GM18858 (cell line): ENCODE results near the gene SLC17A7.

ENCODE experiments used
- ATAC-seq: cut with Tn5 transposase; IDR thresholded peaks from one replicate; pipeline ENCODE4 v1.9.1; 2021; ENCODE audit not compliant: unreplicated experiment

The SLC17A7 gene

DNA sequence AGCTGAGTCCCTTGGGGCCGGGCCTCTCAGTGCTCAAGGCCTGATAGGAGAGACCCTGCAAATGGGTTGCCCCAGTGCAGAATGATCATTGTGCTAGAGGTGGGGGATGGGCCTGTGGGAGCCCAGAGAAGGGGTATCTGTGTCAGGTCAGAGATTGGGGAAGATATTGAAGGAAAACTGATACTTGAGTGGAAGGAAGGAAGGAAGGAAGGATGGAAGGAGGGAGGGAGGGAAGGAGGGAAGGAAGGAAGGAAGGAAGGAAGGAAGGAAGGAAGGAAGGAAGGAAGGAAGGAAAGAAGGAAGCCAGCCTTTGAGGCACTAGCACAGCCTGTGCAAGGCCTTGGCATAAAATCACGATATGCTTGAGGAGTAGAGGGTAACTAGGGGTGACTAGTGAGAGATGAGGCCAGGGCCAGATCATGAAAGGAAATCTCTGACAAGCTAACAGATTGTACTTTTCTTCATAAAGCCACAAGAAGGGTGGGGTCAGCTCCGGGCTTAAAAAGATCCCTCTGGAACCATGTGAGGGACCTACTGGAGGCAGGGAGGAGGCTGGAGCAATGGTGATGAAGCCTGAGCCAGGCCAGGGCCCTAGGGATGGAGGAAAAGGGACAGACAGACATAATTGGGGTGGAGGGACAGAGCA is 29.5 kb downstream of the SLC17A7 start:
- ATAC-seq: no peak

DNA sequence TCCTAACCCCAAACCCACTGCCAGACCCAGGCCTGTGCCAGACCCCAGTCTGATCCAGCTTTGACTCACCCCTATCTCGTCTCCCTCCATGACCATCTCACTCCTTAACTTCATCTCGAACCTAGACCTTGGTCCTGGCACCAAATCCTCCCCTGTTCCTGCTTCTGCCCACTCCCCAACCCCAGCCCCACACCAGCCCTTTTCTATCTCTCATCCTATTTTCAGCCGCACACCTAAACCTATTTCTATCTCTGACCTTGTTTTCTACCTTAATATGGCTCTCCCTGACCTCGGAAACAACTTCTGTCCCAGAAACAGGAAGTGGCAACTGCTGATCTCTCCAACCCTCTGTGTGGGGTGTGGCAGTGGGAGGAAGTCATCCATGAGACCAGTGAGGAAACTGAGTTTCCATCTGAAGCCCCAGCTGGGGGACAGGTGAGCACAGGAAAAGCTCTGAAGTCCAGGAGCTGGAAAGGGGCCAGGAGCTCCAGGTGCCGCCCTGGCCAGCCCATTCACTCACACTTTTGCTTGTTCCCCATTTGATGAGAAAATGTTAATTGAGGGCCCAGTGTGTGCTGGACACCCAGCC is 31.8 kb downstream of the SLC17A7 start:
- no peak for ATAC-seq

- no peak for ATAC-seq
Measured at GRCh38 chr19:49408816-49409440, 32.4 kb downstream of the SLC17A7 start.

- no peak for ATAC-seq
Measured at GRCh38 chr19:49407482-49408015, 33.8 kb downstream of the SLC17A7 start.

- no peak for ATAC-seq
Measured at GRCh38 chr19:49407079-49407478, 34.2 kb downstream of the SLC17A7 start.

DNA sequence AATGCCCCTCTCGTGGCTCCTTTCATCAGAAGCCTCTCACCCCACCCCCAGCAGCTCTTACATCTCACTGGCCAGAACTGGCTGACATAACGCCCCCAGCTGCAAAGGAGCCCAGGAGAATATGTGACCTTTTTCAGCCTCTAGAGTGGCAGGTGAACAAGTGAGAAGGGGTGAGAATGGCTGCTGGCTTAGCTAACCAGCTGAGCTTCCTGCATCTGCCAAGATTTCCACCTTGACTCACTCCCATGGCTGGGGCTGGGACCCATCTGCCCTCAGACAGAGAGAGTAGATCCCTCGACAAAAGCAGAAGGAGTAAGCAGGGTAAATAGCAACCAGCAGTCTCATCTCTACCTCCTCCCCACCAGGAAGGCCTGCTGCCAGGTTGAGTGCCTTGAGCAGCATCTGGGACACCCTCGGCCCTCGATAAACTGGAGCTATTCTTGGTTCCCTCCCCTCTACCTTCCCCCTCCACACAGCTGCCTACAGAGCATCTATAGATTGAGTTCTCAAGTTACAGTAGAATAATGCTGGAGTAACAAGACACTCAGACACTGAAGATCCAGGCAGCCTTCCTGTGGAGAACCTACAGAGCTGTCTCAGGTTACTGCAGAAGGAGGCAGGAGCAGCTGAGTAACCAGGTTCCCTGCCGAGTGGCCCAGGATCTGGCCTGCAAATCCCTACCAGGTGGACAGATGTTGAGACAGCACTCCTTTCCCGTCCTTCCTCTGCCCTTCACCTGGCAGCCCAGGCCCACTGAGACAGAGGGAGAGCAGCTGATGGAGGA is 37.7 kb downstream of the SLC17A7 start:
- no peak for ATAC-seq

DNA sequence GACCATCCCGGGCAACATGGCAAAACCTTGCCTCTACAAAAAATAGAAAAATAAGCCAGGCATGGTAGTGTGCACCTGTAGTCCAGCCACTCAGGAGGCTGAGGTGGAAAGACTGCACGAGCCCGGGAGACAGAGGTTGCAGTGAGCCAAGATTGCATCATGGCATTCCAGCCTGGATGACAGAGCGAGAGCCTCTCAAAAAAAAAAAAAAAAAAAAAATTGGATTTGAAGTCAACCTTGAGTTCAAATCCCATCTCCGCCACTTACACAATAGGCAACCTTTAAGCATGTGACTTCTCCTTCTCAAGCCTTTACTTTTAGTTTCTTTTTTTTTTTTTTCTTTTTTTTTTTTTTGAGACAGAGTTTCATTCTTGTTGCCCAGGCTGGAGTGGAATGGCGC is 41.3 kb downstream of the SLC17A7 start:
- no peak for ATAC-seq

- ATAC-seq: no peak
Measured at GRCh38 chr19:49398931-49399330, 42.4 kb downstream of the SLC17A7 start.

DNA sequence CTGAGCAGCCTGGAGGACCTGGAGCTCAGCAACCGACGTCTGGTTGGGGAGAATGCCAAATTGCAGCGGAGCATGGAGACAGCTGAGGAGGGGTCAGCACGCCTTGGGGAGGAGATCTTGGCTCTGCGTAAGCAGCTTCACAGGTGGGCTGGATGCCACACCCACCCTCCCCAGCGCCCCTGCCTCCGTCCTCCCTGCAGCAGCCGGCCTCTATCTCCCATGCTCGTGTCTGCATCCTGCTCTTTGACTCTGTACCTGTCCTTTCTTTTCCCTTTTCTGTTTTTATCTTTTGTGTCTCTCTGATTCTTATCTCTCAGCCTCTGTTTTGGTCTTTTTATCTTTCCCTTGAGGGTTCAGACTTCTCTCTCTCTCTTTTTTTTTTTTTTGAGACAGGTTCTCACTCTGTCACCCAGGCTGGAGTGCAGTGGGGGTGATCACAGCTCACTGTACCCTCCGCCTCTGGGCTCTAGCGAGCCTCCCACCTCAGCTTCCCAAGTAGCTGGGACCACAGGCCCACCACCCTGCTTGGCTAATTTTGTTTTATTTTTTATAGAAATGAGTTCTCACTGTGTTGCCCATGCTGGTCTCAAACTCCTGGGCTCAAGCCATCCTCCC is 43.2 kb downstream of the SLC17A7 start:
- ATAC-seq: no peak

DNA sequence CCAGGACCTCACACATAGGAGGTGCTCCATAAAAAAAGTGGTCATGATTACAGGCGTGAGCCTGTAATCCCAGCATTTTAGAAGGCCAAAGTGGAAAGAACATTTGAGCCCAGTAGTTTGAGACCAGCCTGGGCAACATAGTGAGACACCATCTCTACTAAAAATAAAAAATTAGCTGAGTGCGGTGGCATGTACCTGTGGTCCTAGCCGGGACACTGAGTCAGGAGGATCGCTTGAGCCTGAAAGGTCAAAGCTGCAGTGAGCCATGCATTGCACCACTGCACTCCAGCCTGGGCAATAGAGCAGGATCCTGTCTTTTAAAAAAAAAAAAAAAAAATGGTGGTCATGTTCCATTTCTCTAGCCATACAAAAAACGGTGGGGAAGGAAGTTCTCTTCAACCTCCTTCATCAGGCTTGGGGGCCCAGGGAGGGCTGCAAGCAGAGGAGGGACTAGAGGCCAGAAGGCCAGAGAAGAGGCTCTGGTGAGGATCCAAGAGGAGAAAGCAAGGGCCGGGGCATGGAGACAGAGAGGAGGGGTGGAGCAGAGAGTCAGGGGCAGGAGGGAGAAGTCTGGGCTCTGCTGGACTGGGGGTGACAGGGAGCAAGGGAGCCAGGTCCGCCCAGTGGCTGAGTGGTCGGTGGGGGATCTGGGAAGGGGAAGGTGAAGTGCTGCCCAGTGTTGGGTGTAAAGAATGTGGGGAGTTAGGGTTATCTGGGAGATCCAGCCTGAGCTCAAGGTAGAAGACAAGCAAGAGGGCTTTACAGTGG is 44.4 kb downstream of the SLC17A7 start:
- ATAC-seq: no peak

DNA sequence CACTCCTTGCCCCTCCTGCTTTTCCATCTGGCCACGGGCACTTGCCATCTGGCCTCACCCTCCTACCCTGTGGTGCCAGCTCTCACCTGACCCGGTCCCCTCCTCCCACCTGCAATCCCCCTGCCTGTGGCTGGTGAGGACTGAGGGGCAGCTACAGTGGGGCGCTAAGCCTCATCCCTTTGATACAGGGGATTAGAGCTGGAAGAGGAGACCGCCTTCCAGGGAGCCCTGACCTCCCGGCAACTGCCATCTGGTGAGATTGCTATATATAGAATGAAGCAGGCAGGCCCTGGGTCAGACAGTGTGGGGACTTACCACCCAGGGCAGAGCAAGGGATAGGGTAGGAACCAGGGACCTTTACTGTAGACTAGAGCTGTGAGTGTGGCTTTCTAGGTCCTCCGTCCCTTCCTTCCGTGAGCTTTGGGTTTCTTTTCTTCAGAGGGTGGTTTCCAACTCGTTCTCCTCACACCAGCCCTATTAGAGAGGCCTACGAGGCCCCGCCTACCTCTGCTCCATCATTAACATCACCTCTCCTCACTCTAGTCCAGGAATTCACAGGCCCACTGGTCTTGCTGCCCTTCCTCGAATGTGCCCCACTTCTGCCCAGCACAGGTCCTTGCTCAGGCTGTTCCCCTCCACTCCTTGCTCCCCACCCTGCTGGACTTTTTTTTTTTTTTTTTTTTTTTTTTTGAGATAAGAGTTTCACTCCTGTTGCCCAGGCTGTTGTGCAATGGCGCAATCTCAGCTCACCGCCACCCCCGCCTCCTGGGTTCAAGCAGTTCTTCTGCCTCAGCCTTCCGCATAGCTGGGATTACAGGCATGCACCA is 45.5 kb downstream of the SLC17A7 start:
- ATAC-seq: no peak

GRCh38 chr19:49393881-49394280 is 47.4 kb downstream of the SLC17A7 start:
- no peak for ATAC-seq

DNA sequence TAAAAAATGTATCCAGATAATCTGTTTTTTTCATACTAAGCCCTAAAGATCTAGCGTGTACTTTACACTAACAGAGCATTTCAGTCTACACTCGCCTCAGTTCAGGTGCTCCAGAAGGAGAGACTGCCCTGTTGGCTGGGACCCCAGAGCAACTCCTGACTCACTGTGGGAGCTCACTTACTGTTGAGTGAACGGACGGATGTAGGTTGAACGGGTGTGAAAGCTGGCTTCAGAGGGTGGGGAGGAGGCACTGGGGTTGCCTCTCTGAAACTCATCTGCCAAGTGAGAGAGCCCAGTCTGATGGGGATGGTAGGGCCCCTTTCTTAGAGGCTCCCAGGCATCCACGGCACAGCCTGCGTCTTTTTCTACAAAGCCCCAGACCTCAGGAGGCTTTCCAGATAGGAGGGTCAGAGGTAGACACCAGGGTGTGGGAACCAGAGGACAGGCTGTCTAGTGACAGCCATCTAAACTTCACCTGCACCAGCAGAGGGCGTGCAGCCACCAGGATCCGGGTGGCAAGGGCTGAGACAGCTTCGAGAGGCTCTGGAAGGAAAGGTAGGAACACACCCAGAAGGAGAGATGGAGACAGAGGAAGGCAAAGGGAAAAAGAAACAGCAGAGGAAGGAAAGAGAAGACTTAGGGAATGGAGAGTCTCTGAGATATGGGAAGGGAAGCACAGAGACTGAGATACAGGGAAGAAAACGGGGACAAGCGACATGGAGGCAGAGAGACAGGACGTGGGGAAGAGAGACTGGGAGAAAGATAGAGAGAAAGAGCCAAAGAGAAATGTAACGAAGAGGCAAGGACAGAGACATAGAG is 49.5 kb downstream of the SLC17A7 start:
- no peak for ATAC-seq

GRCh38 chr19:49390929-49391359 is 50.4 kb downstream of the SLC17A7 start:
- ATAC-seq: no peak

- no peak for ATAC-seq
Measured at GRCh38 chr19:49390131-49390928, 51.0 kb downstream of the SLC17A7 start.

DNA sequence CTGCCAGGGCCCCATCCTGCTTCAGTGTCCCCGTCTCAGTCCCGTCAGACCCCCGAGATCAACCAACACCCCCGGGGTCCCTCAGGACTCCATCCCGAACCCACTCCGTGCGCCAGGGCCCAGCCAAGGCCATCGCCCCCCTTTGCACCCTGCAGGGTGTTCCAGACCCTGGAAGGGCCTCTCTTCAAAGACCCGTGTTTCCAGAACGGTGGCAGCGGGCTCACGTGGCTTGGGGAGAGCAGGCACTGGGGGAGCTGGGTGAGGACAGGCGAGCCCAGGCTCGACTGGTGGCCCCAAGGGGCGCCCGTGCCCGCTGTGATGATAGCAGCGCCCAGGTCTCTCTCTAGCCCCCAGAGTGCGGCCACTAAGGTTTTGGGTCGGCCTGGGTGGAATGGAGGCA is 51.9 kb downstream of the SLC17A7 start:
- no peak for ATAC-seq

DNA sequence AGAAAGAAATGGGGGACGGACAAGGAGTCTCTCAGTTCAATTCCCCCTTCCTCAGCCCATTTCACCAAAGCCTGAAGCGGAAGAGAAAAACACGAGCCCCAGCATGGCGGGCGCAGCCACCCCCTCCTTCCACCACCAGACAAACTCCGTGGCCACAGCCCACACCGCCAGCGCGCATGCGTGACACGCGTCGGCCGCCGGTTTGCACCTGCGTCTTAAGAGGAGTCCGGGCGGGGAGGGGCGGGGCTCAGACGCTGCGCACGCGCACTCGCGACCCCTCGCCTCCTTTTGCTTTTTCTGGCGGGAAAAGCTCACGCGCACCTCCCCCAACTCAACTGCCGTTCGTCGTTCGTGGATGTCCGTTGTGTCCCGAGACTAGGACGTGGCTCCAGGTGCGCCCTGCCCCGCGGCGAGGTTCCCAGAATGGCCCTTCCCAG is 53.4 kb downstream of the SLC17A7 start, which contains the start of gene KASH5:
TSS of gene KASH5 (plus strand) at position 314 of the 437 bp plus-strand sequence. CDS start 2,635 bp downstream, outside the sequence.
- no peak for ATAC-seq

DNA sequence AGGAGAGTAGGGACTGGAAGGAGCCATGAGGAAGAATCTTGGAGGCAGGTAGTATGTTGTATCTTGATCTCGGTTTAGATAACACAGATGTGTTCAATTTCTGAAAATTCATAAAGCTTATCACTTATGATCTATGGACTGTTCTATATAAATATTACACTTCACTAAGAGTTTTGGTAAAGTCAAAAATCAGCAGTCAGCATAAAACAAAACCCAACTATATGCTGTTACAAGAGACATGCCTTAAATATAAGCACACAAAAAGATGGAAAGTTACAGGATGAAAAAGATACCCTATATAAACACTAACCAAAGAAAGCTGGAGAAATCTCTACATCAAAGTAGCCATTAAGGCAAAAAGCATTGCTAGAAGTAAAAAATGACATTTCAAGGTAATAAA is 57.7 kb downstream of the SLC17A7 start:
- ATAC-seq: no peak
